HT1080 (cell line): ENCODE measurements around the gene LLPH. TPM values are rescaled to one million over a fixed set of nuclear protein-coding genes. Genes with fewer than 3 reads are reported as not detected.

Experiments
- DNase-seq: peaks from one replicate; pipeline ENCODE4 v3.0.0-alpha.2; 2015; ENCODE audit warnings: low read depth
- total RNA-seq: library from RNA; depleted of rRNA; stranded (reverse); fragments of >200 nt; shearing (Covaris generic); gene quantifications from 2 replicates; pipeline ENCODE4 v1.2.3, GENCODE V29; 2014

The LLPH gene
- total RNA-seq, 1 experiment from 2014 or later: 45.4 TPM

- no peak for DNase-seq
Observed at GRCh38 chr12:66143868-66144267, 13.3 kb upstream of the LLPH start.

- DNase-seq: no peak
Observed at GRCh38 chr12:66142826-66143225, 12.3 kb upstream of the LLPH start.

DNA sequence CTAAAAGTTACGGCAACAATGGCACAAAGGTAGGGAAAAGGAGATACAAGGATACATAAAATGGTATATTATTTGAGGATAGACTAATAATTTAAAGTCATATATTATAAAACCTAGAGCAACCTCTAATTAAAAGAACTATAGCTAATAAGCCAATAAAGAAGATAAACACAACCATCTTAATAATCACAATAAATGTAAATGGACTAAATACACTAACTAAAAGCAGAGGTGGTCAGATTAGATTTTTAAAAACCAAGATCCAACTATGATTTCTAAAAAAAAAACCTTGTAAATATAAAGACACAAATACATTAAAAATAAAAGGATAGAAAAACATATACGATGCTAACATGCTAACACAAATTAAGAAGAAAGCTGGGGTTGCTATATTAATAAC, 10.7 kb upstream of the LLPH start:
- DNase-seq: no peak

DNA sequence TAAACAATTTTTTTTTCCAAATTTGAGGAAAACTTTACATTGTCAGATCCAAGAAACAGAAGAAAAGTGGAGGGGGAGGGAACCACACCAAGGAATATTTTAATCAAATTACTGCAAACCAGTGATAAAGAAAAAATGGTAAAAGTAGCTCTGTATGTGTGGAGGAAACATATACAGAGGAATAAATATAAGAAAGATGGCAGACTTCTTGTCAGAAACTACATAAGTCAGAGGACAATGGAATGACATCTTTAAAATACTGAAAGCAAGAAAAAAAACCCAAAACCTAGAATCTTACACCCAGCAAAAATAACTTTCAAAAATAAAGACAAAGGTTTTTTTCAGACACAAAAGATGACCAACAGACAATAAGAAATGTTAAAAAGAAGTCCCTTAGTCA, 10.2 kb upstream of the LLPH start:
- no peak for DNase-seq

- no peak for DNase-seq
Observed at GRCh38 chr12:66139328-66139727, 8.8 kb upstream of the LLPH start.

DNA sequence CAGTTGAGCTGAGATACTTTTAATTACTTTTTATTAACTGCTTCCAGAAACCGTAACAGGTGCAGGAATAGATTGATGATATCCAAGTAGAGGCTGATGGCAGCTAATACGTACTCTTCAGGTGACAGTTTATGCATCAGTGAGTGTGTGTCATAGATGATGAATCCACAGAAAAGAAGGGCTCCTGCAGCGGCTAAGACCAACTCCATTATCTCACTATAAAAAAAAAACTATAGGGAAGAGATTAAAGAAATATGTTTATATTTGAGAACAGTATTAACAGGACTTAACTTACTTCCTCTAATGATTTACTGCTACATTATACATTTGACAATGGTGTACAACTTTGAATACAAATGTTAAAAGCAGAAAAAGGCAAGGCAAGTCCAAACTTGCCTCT, 7.4 kb upstream of the LLPH start:
- no peak for DNase-seq

GRCh38 chr12:66132408-66132807, 1.9 kb upstream of the LLPH start:
- DNase-seq: peak; percentile 77

DNA sequence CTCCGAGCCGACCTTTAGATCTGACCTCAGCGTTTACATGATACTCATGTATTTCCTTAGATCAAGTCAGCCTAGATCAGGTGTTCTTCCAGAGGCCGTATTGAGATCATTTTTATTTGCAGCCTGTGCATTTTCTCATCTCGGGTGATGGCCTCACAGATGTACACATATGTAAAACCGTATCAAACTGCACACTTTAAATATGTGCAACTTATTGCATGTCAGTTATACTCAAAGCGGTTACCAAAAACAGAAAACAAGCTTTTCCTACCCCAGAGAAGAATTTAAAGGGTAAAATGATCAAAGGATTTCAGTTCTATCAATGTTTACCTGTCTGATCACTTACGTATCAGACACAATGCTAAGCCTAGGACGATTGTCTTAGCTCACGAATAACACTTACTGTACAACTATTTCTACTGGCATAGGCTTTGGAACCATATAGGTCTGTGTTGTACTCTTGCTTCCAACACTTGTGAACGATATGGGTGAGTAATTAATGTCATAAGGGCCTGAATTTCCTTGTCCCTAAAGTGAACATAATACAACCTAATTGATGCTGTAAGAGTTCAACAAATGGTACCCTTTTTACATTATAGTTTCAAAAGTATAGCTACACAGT, 628 bp upstream of the LLPH start:
- no peak for DNase-seq

GRCh38 chr12:66129934-66130266, 650 bp downstream of the LLPH start:
- DNase-seq: no peak

DNA sequence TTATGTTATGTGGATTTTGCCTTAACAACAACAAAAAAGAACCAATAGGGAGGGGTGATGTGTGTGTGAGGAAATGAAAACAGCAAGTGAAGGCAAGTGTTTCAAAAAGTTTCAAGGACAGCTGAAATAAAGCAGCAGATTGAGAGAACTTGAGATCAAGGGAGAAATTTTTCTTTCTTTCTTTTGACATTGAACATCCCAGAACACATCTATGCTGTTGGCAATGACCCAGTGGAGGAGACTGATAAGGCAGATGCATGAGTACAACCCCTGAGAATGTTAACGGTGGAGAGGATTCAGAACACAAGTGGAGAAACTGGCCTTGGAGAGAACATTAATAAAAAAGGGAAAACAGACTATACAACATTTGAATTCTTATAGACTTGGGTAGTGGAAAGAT, 2.9 kb downstream of the LLPH start:
- DNase-seq: no peak

GRCh38 chr12:66120477-66120876, 10.1 kb downstream of the LLPH start:
- DNase-seq: no peak

DNA sequence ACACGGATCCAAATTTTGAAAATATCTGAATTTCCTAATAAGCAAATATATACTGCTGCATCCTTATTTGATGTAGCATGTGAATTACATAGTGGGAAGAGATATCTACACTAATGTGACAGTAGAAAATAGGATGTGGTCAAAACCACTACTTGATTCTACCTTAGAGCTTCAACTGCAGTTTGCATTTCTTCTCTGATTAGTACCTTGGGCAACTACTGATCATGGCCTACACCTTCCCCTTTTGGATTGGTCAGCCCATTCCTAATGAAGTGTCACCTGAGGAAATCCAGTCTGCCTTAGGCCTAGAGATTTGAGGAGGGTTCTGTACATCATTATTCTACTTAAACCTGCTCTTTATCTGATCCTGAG, 10.7 kb downstream of the LLPH start:
- DNase-seq: no peak

DNA sequence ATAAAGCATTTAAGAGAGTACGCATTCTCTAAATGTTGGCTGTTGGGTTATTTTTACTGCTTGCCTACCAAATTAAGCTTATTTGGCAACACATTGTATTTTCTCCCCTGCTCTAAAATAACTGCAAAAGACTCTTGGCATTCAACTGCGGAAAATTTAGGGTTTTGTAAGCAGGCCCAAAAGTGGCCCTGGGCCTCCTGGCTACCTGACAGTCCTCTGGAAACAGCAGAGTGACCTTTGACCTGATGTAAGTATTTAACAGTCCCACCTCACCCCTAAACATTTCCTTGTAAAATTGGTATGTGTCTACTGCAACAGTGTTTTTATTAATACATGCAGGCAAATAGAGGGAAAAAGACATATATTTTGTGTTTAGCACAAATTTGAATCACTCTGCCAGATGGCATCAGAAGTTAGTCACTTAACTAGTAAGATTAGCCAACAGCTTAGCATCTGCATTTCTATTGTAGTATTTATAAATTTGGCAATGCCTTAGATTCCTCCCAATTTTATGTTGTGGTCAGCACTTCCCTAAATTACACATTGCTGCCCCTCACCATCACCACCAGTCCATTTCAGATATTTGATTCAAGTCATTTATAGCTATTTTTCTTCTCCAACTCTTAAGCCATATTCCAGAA, 11.2 kb downstream of the LLPH start:
- DNase-seq: no peak

- DNase-seq: peak; percentile 40
Observed at GRCh38 chr12:66118240-66118891, 12.2 kb downstream of the LLPH start.

- no peak for DNase-seq
Observed at GRCh38 chr12:66117242-66117641, 13.3 kb downstream of the LLPH start.

DNA sequence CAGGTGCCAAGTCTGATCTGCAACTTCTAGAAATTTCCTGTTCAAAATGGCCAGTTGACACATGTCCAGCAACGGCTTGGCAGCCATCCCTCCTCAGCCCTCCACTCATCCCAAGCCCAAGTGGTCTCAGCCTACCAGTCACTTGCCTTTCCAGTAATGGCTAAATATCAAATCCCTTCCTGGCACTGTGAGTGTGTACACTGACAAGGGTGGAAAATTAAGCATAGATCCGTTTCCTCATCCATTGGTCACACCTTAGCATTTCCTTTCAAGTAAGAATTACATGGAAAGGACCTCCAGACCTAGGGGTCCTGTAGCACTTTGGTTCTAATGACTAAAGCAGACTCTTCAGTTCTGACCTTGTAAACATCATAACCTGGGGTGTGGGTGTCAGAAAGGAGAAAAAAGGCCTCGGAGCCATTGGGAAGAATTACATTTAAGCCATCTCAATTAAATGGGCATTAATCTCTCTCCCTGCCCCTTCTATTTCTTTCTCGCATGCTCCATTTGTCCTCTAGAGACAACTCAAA, 15.4 kb downstream of the LLPH start:
- DNase-seq: no peak

DNA sequence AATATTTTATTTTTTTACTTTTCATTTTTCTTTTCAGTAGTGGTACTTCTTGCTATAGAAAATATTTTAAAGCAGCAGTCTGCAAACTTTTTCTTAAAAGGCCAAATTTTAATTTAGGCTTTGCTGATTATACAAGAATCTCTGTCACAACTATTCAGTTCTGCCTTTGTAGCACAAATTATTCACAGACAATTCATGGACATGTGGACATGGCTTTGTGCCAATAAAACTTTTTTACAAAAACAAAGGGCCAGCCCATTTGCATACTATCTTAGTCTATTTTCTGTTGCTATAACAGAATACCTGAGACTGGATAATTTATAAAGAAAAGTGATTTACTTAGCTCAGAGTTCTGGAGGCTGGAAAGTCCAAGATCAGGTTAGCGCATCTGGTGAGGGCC, 17.1 kb downstream of the LLPH start:
- no peak for DNase-seq

DNA sequence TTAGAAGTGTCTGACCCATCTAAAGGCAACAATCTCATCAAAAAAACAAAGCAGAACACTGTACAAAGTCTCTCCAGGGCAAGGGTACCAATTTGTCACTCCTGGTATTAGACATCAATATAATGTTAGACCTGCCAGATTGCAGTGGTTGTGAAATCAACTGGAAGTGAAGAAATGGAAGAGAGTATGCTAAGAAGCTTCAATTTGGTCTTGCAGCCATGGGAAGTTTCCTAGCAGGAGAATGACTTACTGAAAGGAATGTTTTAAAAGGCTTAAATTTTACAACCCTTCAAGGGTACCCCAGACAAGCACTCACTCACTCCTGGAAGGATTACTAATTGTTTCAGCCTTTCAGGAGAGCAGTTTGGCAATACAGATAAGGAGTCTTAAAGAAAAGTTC, 18.9 kb downstream of the LLPH start:
- no peak for DNase-seq

GRCh38 chr12:66109056-66109455, 21.5 kb downstream of the LLPH start:
- DNase-seq: no peak

DNA sequence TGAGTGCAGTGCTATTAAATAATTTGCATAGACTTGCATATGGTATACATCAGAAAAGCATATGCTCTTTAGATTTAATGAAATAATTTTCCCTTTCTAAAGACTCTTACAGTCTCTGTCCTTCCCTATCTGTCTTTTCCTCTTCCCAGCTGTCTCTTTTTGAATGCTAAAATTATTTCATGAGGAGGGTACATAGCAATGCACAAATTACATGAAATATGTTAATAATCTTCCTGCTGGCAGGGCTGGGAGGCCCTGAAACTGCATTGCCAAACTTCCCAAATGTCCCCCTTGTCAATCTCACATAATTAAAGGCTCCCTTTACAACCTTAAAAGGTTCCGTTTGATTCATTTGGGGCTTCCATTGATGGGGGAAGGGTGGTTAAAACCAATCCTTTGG, 22.2 kb downstream of the LLPH start:
- DNase-seq: no peak

GRCh38 chr12:66107451-66107915, 23.1 kb downstream of the LLPH start:
- DNase-seq: peak; percentile 90

DNA sequence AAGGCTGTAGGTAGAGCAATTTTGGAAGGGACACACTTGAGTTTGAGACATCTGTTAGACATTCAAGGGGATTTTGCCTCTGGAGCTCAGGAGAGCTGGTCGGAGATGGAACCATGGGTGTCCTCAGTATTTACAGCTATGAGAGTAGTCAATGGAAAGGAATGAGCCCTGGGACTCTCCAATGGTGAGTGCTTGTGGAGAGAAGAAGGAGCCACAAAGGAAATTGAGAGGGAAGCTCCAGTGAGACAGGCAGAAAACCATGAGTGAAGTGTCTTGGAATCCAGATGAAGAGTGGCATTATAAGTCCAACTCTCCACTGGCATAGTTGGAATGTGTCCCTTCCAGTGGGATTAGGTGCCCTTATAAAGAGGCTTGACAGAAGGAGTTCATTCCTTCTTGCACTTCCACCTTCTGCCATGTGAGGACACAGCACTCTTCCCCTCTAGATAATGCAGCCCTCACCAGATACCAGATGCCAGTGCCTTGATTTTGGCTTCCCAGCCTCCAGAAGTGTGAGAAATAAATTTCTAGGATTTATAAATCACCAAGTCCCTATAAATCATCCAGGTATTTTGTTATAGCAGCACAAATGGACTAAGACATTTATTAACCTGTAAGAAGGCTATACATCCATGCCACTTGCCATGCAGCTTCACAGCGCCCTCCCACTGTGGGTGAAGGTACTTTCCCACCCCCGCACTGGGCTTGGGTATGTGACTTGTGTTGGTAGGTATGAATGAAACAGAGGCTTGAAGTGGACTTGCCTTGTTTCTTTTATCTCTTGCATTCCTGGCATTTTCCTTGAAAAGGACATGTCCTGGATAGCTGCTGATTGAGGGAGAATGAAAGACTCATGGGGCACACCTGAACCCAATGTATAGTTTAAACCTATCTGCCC, 27.3 kb downstream of the LLPH start:
- no peak for DNase-seq
